Measurements from ENCODE around the gene MSX2. TPM values are rescaled to one million over a fixed set of nuclear protein-coding genes. Genes with fewer than 3 reads are reported as not detected.

The MSX2 gene
- total and polyA plus RNA-seq, 5 donors from 2014 or later, result 0.79 TPM; not detected in 4

DNA sequence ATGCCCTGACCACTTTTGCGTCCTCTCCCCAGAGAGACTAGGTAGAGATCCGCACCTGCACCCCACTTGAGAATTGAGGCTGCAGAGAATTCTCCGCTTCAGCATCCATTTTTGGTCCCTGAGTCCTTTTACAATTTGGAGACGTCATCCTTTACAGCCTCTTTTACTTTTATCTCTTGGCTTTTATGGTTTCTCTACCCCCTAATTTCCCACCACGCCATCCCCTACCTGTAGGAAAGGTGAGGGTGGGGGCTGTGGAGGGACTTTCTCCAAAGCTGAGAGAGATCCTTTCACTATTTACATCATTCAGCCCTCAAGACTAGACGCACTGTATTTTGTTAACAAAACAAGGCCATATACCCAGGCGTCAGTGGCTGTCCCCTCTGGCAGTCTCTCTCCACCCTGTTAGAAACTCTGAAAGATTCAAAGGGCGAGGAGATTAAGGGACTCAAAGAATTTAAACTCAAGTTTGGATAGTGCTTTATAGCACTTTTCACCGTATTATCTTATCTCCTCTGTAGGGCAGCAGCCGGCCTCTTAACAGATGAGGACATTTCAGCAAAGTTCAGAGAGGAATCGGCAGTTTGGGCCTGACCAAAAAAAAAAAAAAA lies 1.7 kb downstream of the MSX2 start:
- Histone ChIP-seq H3K36me3 (ENCODE audit: control insufficient read depth, insufficient read depth, low read length) (no peaks in the 10 kb centered on the region), H3K27ac (ENCODE audit: insufficient read depth, low read length, poor library complexity, severe bottlenecking) (no peak overlapping the region), H3K4me1 (ENCODE audit: control insufficient read depth, insufficient read depth, low read length, poor library complexity, severe bottlenecking) (peaks cover 6% of the 10 kb centered on the region), H3K4me3 (ENCODE audit: low read depth, low read length) (no peak overlapping the region), H3K27me3 (ENCODE audit: control insufficient read depth, insufficient read depth, low read length) (peaks cover 40% of the 10 kb centered on the region), H3K9me3 (ENCODE audit: control insufficient read depth in 2 of 2, low read length in 2 of 2) (no peaks in the 10 kb centered on the region)
- H3K27me3 Mint-ChIP-seq, result peaks cover 92% of the 10 kb centered on the region
- no peak for ATAC-seq (ENCODE audit: low read depth in 2 of 2)
- H3K27ac Mint-ChIP-seq, result peak overlapping the region in 1 of 3 donors; percentile 45
- no peak for DNase-seq
- no peaks in the 10 kb centered on the region for H3K36me3 Mint-ChIP-seq
- H3K9me3 Mint-ChIP-seq, result peaks cover 0 to 6% (median 0%) of the 10 kb centered on the region in 7 donors
- peak overlapping the region in 2 of 4 donors; percentile 11 to 27 for H3K4me3 Mint-ChIP-seq
- peaks cover 0 to 15% (median 11%) of the 10 kb centered on the region in 4 donors for H3K4me1 Mint-ChIP-seq

DNA sequence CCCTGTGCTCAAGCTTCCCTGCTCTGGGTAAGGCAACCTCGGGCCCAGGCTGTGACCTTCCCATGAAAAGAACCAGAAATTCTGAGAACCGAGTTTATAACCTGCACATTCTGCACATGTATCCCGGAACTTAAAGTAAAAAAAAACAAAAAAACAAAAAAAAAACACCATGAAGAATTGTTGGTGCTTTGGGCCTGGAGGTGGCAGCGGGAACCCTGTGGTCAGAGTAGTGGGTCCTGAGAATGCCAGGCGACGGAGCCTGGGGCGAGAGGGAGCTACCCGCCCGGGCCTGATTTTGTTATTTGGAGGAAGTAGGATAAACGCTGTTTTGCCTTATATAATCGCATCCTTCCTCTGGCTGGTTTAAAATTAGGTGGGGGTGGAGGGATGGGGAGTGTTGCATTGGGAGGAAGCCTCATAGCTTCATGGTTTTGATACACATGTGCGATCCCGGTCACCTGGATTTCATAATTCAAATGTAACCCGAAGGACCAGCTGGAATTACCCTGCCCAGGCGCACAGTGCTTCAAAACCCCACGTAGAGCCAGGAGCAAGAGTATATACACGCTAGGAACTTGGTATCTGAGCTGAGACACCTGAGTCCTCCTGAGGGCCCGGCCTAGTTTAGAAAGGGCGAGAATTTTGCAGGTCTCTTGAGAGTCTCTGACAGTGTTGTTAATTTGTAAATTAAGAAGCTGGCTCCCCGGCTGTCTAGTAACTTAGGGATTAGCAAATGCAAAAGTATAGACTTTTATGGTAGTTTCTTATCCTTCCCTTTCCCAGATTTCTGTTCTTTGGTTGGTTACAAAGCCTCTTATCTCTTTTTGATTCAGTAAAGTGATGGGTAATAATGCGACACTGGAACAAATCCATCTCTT lies 2.8 kb downstream of the MSX2 start:
- H3K36me3 Mint-ChIP-seq, result no peaks in the 10 kb centered on the region
- DNase-seq (no peak), ATAC-seq (ENCODE audit: low read depth in 2 of 2) (no peak)
- Histone ChIP-seq H3K27me3 (ENCODE audit: control insufficient read depth, insufficient read depth, low read length) (peaks cover 33% of the 10 kb centered on the region), H3K36me3 (ENCODE audit: control insufficient read depth, insufficient read depth, low read length) (no peaks in the 10 kb centered on the region), H3K4me1 (ENCODE audit: control insufficient read depth, insufficient read depth, low read length, poor library complexity, severe bottlenecking) (peaks cover 6% of the 10 kb centered on the region), H3K4me3 (ENCODE audit: low read depth, low read length) (no peak overlapping the region), H3K9me3 (ENCODE audit: control insufficient read depth in 2 of 2, low read length in 2 of 2) (no peaks in the 10 kb centered on the region), H3K27ac (ENCODE audit: insufficient read depth, low read length, poor library complexity, severe bottlenecking) (no peak overlapping the region)
- peaks cover 91% of the 10 kb centered on the region for H3K27me3 Mint-ChIP-seq
- H3K4me3 Mint-ChIP-seq, result no peak overlapping the region
- no peak overlapping the region for H3K27ac Mint-ChIP-seq
- peaks cover 0 to 11% (median 10%) of the 10 kb centered on the region in 4 donors for H3K4me1 Mint-ChIP-seq
- peaks cover 0 to 6% (median 0%) of the 10 kb centered on the region in 7 donors for H3K9me3 Mint-ChIP-seq

DNA sequence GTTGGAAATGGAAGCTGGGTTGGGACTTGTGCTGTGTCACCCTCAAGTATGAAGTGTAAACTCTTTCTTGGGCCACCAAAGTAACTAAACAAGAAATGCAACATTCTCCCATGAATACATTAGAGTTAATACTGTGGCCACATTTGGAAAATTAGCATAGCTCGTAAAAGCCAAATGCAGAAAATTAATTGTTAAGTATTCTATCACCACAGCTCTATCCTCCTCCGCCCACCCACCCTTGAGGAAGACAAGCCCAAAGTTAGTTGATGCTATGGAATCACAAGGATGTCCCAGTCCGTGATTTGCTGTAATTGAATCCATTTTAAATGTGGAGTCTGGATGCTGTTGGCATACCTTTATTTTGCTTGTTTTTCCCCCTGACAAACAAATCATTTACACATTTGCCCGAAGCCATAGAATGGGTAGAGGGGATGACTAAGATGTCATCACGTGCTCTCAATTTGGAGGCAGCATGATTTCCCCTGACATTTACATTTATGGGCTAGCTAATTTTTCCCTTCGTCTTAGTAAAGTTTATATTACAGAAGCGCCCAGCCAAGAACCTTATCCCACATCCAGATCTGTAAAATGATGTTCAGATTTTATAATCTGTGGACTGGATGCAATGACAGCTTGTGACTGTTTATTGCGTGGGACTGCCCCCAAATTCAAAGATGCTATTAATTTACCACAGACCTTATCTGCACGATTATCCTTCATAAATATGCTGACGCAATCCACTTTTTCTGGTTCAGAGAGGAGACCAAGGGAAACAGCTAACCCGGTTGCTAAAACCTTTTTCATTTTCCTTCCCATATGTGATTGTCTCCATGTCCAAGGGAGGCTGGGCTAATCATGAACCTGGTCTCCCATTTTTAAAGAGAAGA lies 3.7 kb downstream of the MSX2 start:
- Mint-ChIP-seq H3K27ac (no peak overlapping the region), H3K36me3 (no peaks in the 10 kb centered on the region), H3K4me1 (peaks cover 0 to 11% (median 8%) of the 10 kb centered on the region in 4 donors), H3K27me3 (peaks cover 91% of the 10 kb centered on the region), H3K9me3 (peaks cover 0 to 6% (median 0%) of the 10 kb centered on the region in 7 donors), H3K4me3 (peak overlapping the region in 1 of 4 donors; percentile 15)
- no peaks in the 10 kb centered on the region for H3K36me3 ChIP-seq (ENCODE audit: control insufficient read depth, insufficient read depth, low read length)
- ATAC-seq (ENCODE audit: low read depth in 2 of 2), result no peak
- no peak overlapping the region for H3K27ac ChIP-seq (ENCODE audit: insufficient read depth, low read length, poor library complexity, severe bottlenecking)
- DNase-seq, result no peak
- H3K9me3 ChIP-seq (ENCODE audit: control insufficient read depth in 2 of 2, low read length in 2 of 2), result no peaks in the 10 kb centered on the region
- H3K4me3 ChIP-seq (ENCODE audit: low read depth, low read length), result no peak overlapping the region
- H3K4me1 ChIP-seq (ENCODE audit: control insufficient read depth, insufficient read depth, low read length, poor library complexity, severe bottlenecking), result peaks cover 6% of the 10 kb centered on the region
- H3K27me3 ChIP-seq (ENCODE audit: control insufficient read depth, insufficient read depth, low read length), result peaks cover 26% of the 10 kb centered on the region

DNA sequence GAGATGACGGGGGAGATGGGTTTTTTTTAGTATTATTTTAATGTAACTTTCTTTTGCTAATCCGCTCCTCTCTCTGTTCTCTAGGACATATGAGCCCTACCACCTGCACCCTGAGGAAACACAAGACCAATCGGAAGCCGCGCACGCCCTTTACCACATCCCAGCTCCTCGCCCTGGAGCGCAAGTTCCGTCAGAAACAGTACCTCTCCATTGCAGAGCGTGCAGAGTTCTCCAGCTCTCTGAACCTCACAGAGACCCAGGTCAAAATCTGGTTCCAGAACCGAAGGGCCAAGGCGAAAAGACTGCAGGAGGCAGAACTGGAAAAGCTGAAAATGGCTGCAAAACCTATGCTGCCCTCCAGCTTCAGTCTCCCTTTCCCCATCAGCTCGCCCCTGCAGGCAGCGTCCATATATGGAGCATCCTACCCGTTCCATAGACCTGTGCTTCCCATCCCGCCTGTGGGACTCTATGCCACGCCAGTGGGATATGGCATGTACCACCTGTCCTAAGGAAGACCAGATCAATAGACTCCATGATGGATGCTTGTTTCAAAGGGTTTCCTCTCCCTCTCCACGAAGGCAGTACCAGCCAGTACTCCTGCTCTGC lies 4.8 kb downstream of the MSX2 start:
- H3K27ac Mint-ChIP-seq, result no peak overlapping the region
- Histone ChIP-seq H3K27me3 (ENCODE audit: control insufficient read depth, insufficient read depth, low read length) (peaks cover 21% of the 10 kb centered on the region), H3K4me1 (ENCODE audit: control insufficient read depth, insufficient read depth, low read length, poor library complexity, severe bottlenecking) (peaks cover 6% of the 10 kb centered on the region), H3K4me3 (ENCODE audit: low read depth, low read length) (no peak overlapping the region), H3K36me3 (ENCODE audit: control insufficient read depth, insufficient read depth, low read length) (no peaks in the 10 kb centered on the region), H3K9me3 (ENCODE audit: control insufficient read depth in 2 of 2, low read length in 2 of 2) (no peaks in the 10 kb centered on the region), H3K27ac (ENCODE audit: insufficient read depth, low read length, poor library complexity, severe bottlenecking) (no peak overlapping the region)
- no peak for DNase-seq
- H3K9me3 Mint-ChIP-seq, result peaks cover 0 to 6% (median 0%) of the 10 kb centered on the region in 7 donors
- H3K4me3 Mint-ChIP-seq, result no peak overlapping the region
- no peaks in the 10 kb centered on the region for H3K36me3 Mint-ChIP-seq
- H3K4me1 Mint-ChIP-seq, result peaks cover 0 to 4% (median 2%) of the 10 kb centered on the region in 4 donors
- ATAC-seq (ENCODE audit: low read depth in 2 of 2), result no peak
- H3K27me3 Mint-ChIP-seq, result peaks cover 91% of the 10 kb centered on the region

DNA sequence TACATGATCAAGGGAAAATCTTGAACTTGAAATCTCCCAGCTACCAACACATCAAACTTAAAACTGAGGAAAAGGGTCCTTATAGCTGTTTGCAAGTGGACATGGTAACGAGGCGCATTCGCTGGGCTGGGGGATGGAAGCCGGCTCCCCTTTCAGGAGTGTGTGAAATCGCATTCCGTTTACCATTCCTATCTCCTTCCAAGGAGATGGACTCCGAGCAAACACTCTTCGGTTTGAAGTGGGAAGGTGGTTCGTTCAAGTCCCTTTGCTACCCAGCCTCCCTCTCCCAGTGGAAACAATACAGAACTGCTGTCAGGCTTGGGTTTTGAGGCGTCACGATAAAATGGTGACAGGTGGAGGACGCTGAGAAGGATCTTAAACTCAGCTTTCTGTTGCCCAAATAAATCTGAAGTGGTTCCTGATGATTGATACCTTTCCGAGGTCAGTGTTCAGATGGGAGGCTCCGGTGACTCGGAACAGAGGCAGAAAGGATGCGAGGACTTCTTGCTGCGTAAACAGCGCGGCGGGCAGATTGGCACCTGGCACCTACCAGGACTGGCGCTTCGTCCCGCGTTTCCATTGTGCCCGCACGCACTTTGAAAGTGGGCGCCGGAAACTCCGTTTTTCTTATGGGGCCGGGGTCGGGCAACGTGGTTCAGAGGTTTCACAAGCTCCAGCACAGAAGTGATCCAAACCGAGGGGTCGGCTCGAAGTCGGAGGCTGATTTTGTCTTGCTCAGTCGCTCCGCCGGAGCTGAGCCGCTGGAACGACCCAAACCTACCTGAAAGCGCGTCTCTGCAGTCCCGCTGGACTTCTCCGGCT lies 7.0 kb downstream of the MSX2 start:
- H3K4me1 Mint-ChIP-seq, result peaks cover 0 to 4% (median 2%) of the 10 kb centered on the region in 4 donors
- H3K4me1 ChIP-seq (ENCODE audit: control insufficient read depth, insufficient read depth, low read length, poor library complexity, severe bottlenecking), result no peaks in the 10 kb centered on the region
- ATAC-seq (ENCODE audit: low read depth in 2 of 2) (no peak), DNase-seq (no peak)
- H3K36me3 Mint-ChIP-seq, result peaks cover 3% of the 10 kb centered on the region
- no peak overlapping the region for H3K4me3 ChIP-seq (ENCODE audit: low read depth, low read length)
- no peaks in the 10 kb centered on the region for H3K36me3 ChIP-seq (ENCODE audit: control insufficient read depth, insufficient read depth, low read length)
- peaks cover 22% of the 10 kb centered on the region for H3K27me3 ChIP-seq (ENCODE audit: control insufficient read depth, insufficient read depth, low read length)
- H3K9me3 Mint-ChIP-seq, result peaks cover 0 to 3% (median 0%) of the 10 kb centered on the region in 7 donors
- no peak overlapping the region for H3K27ac ChIP-seq (ENCODE audit: insufficient read depth, low read length, poor library complexity, severe bottlenecking)
- no peak overlapping the region for H3K4me3 Mint-ChIP-seq
- peaks cover 95% of the 10 kb centered on the region for H3K27me3 Mint-ChIP-seq
- H3K27ac Mint-ChIP-seq, result no peak overlapping the region
- no peaks in the 10 kb centered on the region for H3K9me3 ChIP-seq (ENCODE audit: control insufficient read depth in 2 of 2, low read length in 2 of 2)

DNA sequence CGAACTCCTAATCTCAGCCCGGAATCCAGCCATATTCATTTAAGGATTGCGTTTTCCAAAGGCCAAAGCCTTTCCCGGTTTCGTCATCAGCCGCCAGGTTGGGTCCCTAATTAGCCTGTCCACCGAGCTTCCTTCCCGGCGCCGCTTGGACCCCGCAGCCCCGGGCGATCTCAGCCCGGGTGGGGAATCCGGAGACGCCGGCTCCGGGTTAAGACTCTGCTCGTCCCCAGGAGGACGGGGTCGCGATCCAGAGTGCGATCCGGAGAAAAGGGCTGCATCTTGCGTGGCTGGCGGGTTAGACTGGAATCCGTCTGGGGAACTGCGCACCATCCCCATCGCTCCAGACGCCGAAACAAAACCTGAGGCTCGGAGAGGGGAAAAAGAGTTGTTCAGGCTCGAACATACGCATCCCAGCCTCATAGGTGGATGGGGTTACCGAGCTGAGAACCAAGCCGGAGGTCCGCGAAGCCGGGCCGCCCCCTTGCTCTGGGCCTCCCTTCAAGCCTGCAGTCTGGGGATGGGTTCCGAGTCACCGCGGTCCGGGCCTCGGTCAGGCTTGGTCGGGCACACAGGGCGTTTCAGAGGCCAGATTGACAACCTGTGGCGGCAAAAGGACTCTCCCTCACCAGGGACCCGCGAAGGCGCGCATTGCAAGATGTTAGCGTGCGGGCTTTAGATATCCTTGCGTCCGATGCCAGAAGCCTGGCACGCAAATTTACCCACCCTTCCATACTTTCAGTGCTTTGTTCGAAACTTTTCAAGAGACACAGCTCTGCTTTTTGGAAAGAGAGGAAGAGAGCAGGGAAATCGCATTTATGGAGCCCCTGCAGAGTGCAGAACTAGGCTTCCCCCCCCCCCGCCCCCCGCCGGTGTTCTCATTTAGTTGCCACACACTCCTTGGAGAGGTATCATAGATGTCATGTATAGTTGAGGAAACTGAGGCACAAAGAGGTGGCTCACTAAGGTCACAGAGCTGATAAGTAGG lies 7.9 kb downstream of the MSX2 start:
- H3K27me3 Mint-ChIP-seq, result peaks cover 90% of the 10 kb centered on the region
- Histone ChIP-seq H3K36me3 (ENCODE audit: control insufficient read depth, insufficient read depth, low read length) (no peaks in the 10 kb centered on the region), H3K27ac (ENCODE audit: insufficient read depth, low read length, poor library complexity, severe bottlenecking) (no peak overlapping the region), H3K4me1 (ENCODE audit: control insufficient read depth, insufficient read depth, low read length, poor library complexity, severe bottlenecking) (no peaks in the 10 kb centered on the region), H3K9me3 (ENCODE audit: control insufficient read depth in 2 of 2, low read length in 2 of 2) (no peaks in the 10 kb centered on the region), H3K4me3 (ENCODE audit: low read depth, low read length) (no peak overlapping the region), H3K27me3 (ENCODE audit: control insufficient read depth, insufficient read depth, low read length) (peaks cover 23% of the 10 kb centered on the region)
- peaks cover 0 to 6% (median 2%) of the 10 kb centered on the region in 4 donors for H3K4me1 Mint-ChIP-seq
- peaks cover 0 to 3% (median 0%) of the 10 kb centered on the region in 7 donors for H3K9me3 Mint-ChIP-seq
- no peak overlapping the region for H3K27ac Mint-ChIP-seq
- peaks cover 3% of the 10 kb centered on the region for H3K36me3 Mint-ChIP-seq
- DNase-seq, result no peak
- H3K4me3 Mint-ChIP-seq, result no peak overlapping the region
- no peak for ATAC-seq (ENCODE audit: low read depth in 2 of 2)
